BE2C (cell line): ENCODE data around the gene MIEF2.

Experiments used
- DNase-seq: peaks from one replicate; pipeline ENCODE4 v3.0.0-alpha.2; 2020
- H3K27me3 ChIP-seq: fragments of 250-450 bp; sonication (Bioruptor Pico); 2 replicates; pipeline ENCODE4 v1.5.1; 2020; ENCODE audit warnings: mild to moderate bottlenecking
- H3K36me3 ChIP-seq: fragments of 250-450 bp; sonication (Bioruptor Pico); 2 replicates; pipeline ENCODE4 v1.5.1; 2020; ENCODE audit warnings: mild to moderate bottlenecking
- H3K4me1 ChIP-seq: fragments of 250-450 bp; sonication (Bioruptor Pico); 2 replicates; pipeline ENCODE4 v1.5.1; 2020
- H3K4me3 ChIP-seq: 2 replicates; pipeline ENCODE4 v1.5.1; 2011; ENCODE audit warnings: low read depth, low read length
- H3K9me3 ChIP-seq: fragments of 250-450 bp; sonication (Bioruptor Pico); 2 replicates; pipeline ENCODE4 v1.5.1; 2020
- CTCF ChIP-seq: IDR thresholded peaks from 2 replicates; pipeline ENCODE4 v1.5.1; 2012; ENCODE audit warnings: mild to moderate bottlenecking, low read depth, low read length

Gene MIEF2

GRCh38 chr17:18252160-18252559 is 8.3 kb upstream of the MIEF2 start:
- Histone ChIP-seq H3K9me3 (no peaks in the 10 kb centered on the region), H3K27me3 (no peaks in the 10 kb centered on the region), H3K4me1 (no peaks in the 10 kb centered on the region), H3K4me3 (no peak overlapping the region), H3K36me3 (no peaks in the 10 kb centered on the region)
- no peak for DNase-seq
- no peak for TF ChIP-seq CTCF

GRCh38 chr17:18253187-18253884 is 7.1 kb upstream of the MIEF2 start:
- no peak for TF ChIP-seq CTCF
- no peaks in the 10 kb centered on the region for H3K27me3 ChIP-seq
- H3K9me3 ChIP-seq = no peaks in the 10 kb centered on the region
- DNase-seq = no peak
- H3K4me1 ChIP-seq = no peaks in the 10 kb centered on the region; the same call in 1 of the 2 replicates
- H3K4me3 ChIP-seq = no peak overlapping the region
- H3K36me3 ChIP-seq = no peaks in the 10 kb centered on the region

GRCh38 chr17:18253947-18254821 is 6.3 kb upstream of the MIEF2 start:
- no peaks in the 10 kb centered on the region for H3K27me3 ChIP-seq
- TF ChIP-seq CTCF = no peak
- no peaks in the 10 kb centered on the region for H3K9me3 ChIP-seq
- no peaks in the 10 kb centered on the region; the same call in 1 of the 2 replicates for H3K4me1 ChIP-seq
- no peak overlapping the region for H3K4me3 ChIP-seq
- no peak for DNase-seq
- H3K36me3 ChIP-seq = no peaks in the 10 kb centered on the region

GRCh38 chr17:18254888-18255649 is 5.4 kb upstream of the MIEF2 start:
- DNase-seq = no peak
- no peak for TF ChIP-seq CTCF
- Histone ChIP-seq H3K36me3 (no peaks in the 10 kb centered on the region), H3K4me1 (no peaks in the 10 kb centered on the region; the same call in 1 of the 2 replicates), H3K4me3 (no peak overlapping the region), H3K9me3 (no peaks in the 10 kb centered on the region), H3K27me3 (no peaks in the 10 kb centered on the region)

GRCh38 chr17:18256351-18256750 is 4.1 kb upstream of the MIEF2 start:
- no peaks in the 10 kb centered on the region for H3K9me3 ChIP-seq
- no peaks in the 10 kb centered on the region for H3K27me3 ChIP-seq
- no peaks in the 10 kb centered on the region; the same call in 1 of the 2 replicates for H3K4me1 ChIP-seq
- H3K36me3 ChIP-seq = no peaks in the 10 kb centered on the region
- TF ChIP-seq CTCF = no peak
- DNase-seq = no peak
- no peak overlapping the region for H3K4me3 ChIP-seq
